Type B pancreatic cell (in vitro differentiated cells): Measurements from ENCODE around the gene ICE2. TPM values are rescaled to one million over a fixed set of nuclear protein-coding genes. Genes with fewer than 3 reads are reported as not detected.

Experiments used
- DNase-seq: peaks from one replicate; pipeline ENCODE4 v3.0.0; 2021; ENCODE audit warnings: mixed read lengths; ENCODE audit not compliant: unreplicated experiment; ENCODE audit errors: extremely low spot score
- H3K27ac Mint-ChIP-seq: 2 replicates; pipeline ENCODE4 v1.8.0; 2021; ENCODE audit warnings: mild to moderate bottlenecking, mixed read lengths
- H3K27me3 Mint-ChIP-seq: 2 replicates; pipeline ENCODE4 v1.8.0; 2021; ENCODE audit warnings: mixed read lengths
- H3K36me3 Mint-ChIP-seq: 2 replicates; pipeline ENCODE4 v1.8.0; 2021; ENCODE audit warnings: mixed read lengths
- H3K4me1 Mint-ChIP-seq: one replicate; pipeline ENCODE4 v1.8.0; 2021; ENCODE audit warnings: mixed read lengths; ENCODE audit not compliant: unreplicated experiment
- H3K4me3 Mint-ChIP-seq: 2 replicates; pipeline ENCODE4 v1.8.0; 2021; ENCODE audit warnings: mild to moderate bottlenecking, mixed read lengths
- H3K9me3 Mint-ChIP-seq: 2 replicates; pipeline ENCODE4 v1.8.0; 2021; ENCODE audit warnings: mixed read lengths
- total RNA-seq: library from RNA; stranded (reverse); gene quantifications from 2 replicates; pipeline ENCODE4 v1.2.1, GENCODE V29; 2021; ENCODE audit warnings: low replicate concordance
- TF ChIP-seq, protein P1 (sequence below): fragments of 200-600 bp; sonication (generic); conservative IDR thresholded peaks from 2 replicates; pipeline ENCODE4 v1.5.0; 2021; ENCODE audit warnings: antibody characterized with exemption, mild to moderate bottlenecking

Gene ICE2
- total RNA-seq, 1 donor from 2014 or later: 67.1 TPM

- TF ChIP-seq, protein P1, sequence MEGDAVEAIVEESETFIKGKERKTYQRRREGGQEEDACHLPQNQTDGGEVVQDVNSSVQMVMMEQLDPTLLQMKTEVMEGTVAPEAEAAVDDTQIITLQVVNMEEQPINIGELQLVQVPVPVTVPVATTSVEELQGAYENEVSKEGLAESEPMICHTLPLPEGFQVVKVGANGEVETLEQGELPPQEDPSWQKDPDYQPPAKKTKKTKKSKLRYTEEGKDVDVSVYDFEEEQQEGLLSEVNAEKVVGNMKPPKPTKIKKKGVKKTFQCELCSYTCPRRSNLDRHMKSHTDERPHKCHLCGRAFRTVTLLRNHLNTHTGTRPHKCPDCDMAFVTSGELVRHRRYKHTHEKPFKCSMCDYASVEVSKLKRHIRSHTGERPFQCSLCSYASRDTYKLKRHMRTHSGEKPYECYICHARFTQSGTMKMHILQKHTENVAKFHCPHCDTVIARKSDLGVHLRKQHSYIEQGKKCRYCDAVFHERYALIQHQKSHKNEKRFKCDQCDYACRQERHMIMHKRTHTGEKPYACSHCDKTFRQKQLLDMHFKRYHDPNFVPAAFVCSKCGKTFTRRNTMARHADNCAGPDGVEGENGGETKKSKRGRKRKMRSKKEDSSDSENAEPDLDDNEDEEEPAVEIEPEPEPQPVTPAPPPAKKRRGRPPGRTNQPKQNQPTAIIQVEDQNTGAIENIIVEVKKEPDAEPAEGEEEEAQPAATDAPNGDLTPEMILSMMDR: no peak
- H3K36me3 Mint-ChIP-seq: peaks cover 10% of the 10 kb centered on the region
- peak overlapping the region; percentile 100 for H3K4me3 Mint-ChIP-seq
- H3K27ac Mint-ChIP-seq: no peak overlapping the region
- no peak for DNase-seq
- peaks cover 33% of the 10 kb centered on the region for H3K4me1 Mint-ChIP-seq
- no peaks in the 10 kb centered on the region for H3K9me3 Mint-ChIP-seq
- H3K27me3 Mint-ChIP-seq: no peaks in the 10 kb centered on the region
These were observed 2.2 kb downstream of the ICE2 start for GRCh38 chr15:60476713-60477112.

GRCh38 chr15:60473135-60473534, 5.8 kb downstream of the ICE2 start:
- no peaks in the 10 kb centered on the region for H3K9me3 Mint-ChIP-seq
- H3K27me3 Mint-ChIP-seq: no peaks in the 10 kb centered on the region
- no peak overlapping the region for H3K27ac Mint-ChIP-seq
- peaks cover 19% of the 10 kb centered on the region for H3K4me1 Mint-ChIP-seq
- H3K4me3 Mint-ChIP-seq: no peak overlapping the region
- no peak for DNase-seq
- H3K36me3 Mint-ChIP-seq: peaks cover 29% of the 10 kb centered on the region
- TF ChIP-seq, protein P1: no peak

- Mint-ChIP-seq H3K36me3 (peaks cover 27% of the 10 kb centered on the region), H3K27ac (no peak overlapping the region), H3K9me3 (no peaks in the 10 kb centered on the region), H3K4me3 (no peak overlapping the region), H3K27me3 (no peaks in the 10 kb centered on the region), H3K4me1 (peaks cover 3% of the 10 kb centered on the region)
- TF ChIP-seq, protein P1: no peak
- DNase-seq: no peak
These were observed 7.6 kb downstream of the ICE2 start for GRCh38 chr15:60471314-60471713.

DNA sequence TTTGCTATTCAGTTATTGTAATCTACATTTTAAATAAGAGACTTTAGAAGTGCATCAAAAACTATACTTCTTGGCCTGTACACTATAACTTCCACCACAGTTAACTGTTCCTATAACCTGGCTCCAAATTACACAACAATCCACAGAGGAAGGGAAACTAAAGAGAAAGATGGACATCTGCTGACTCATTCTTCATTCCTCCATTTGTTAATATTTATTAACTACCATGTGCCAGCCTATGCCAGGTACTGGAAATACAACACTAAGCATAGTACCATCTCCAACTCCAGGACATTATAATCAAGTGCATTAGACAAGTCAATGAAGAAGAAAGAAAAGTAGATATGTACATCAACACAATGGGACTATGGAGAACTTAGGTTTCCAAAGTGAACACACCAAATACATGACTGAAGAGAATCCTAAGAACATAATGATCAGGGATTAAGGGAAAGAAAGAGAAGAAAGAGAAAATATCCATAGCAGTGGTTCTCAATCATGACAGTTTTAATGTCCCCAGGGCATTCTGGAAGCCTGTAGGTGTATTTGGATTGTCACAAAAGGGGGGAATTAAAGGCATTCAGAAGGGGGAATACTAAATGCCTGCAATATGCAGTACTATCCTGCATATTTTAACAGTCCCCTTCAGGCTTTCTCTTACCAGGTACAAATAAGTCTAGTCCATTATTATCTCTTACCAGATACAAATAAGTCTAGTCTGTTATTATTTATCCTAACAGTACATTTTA, 8.9 kb downstream of the ICE2 start:
- Mint-ChIP-seq H3K36me3 (peaks cover 32% of the 10 kb centered on the region), H3K27ac (no peak overlapping the region), H3K9me3 (no peaks in the 10 kb centered on the region), H3K27me3 (no peaks in the 10 kb centered on the region), H3K4me1 (no peaks in the 10 kb centered on the region), H3K4me3 (no peak overlapping the region)
- TF ChIP-seq, protein P1: no peak
- no peak for DNase-seq

DNA sequence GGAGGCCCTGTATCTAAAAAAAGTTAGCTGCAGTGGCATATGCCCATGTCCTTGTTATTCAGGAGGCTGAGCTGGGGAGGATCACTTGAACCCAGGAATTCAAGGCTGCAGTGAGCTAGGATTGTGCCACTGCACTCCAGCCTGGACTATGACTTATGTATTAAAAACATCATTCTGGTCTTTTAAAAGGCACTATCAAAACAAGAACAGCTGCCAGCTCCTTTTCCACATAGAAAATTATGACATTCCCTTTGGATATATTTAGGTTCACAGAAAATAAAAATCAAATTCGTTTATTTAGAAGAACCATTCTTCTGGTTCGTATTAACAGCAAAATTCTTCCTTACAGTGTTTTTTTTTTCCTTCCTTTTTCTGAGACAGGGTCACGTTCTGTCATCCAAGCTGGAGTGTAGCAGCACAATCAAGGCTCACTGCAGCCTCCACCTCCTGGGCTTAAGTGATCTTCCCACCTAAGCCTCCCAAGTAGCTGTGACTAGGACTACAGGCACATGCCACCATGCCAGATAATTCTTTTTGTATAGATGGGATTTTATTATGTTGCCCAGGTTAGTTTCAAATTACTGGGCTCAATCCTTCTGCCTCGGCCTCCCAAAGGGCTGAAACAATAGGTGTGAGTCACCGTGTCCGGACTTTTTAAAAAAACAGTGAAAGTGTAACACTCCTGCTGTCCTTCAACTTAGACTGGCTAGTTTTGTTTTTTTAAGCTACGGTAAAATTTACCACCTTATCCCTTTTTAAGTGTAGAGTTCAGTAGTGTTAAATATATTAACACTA, 13.9 kb downstream of the ICE2 start:
- Mint-ChIP-seq H3K27ac (no peak overlapping the region), H3K36me3 (peaks cover 31% of the 10 kb centered on the region), H3K9me3 (no peaks in the 10 kb centered on the region), H3K4me1 (no peaks in the 10 kb centered on the region), H3K27me3 (no peaks in the 10 kb centered on the region), H3K4me3 (no peak overlapping the region)
- TF ChIP-seq, protein P1: no peak
- DNase-seq: no peak
